Suppressor macrophage (primary cell): Measurements from ENCODE around the gene PRKCA.
"Not testable (repeated sequence)": the region's sequence is repeated elsewhere in the genome, so short reads cannot be mapped to it uniquely, and the experiment has no call there.

ENCODE experiments used
- DNase-seq, 4 experiments: peaks; one replicate each; pipeline ENCODE4 v3.0.0-alpha.2; 2020 to 2022

PRKCA gene

GRCh38 chr17:66441101-66441661 is 138.8 kb downstream of the PRKCA start:
- DNase-seq = peak in 3 of 4 experiments; percentile 56 to 73 (median 63)

- DNase-seq = no peak
These were observed 140.8 kb downstream of the PRKCA start for GRCh38 chr17:66443166-66443565.

GRCh38 chr17:66443606-66444005 is 141.2 kb downstream of the PRKCA start:
- no peak for DNase-seq

- DNase-seq = no peak
These were observed 141.6 kb downstream of the PRKCA start for GRCh38 chr17:66444031-66444430.

- DNase-seq = no peak
These were observed 142.8 kb downstream of the PRKCA start for GRCh38 chr17:66445229-66445628.

GRCh38 chr17:66446419-66446818 is 144.0 kb downstream of the PRKCA start:
- DNase-seq = no peak

GRCh38 chr17:66447159-66447558 is 144.7 kb downstream of the PRKCA start:
- no peak for DNase-seq

GRCh38 chr17:66448026-66448639 is 145.7 kb downstream of the PRKCA start:
- DNase-seq = no peak

GRCh38 chr17:66449418-66449977 is 147.1 kb downstream of the PRKCA start:
- DNase-seq = no peak

- no peak for DNase-seq
These were observed 147.8 kb downstream of the PRKCA start for GRCh38 chr17:66450008-66450851.

GRCh38 chr17:66450852-66451158 is 148.4 kb downstream of the PRKCA start:
- no peak for DNase-seq

GRCh38 chr17:66451188-66452149 is 149.1 kb downstream of the PRKCA start:
- peak in 1 of 4 experiments; percentile 29 for DNase-seq

GRCh38 chr17:66455060-66455459 is 152.6 kb downstream of the PRKCA start:
- DNase-seq = no peak

- not testable (repeated sequence) for DNase-seq
These were observed 155.1 kb downstream of the PRKCA start for GRCh38 chr17:66457499-66457898.

- no peak for DNase-seq
These were observed 156.4 kb downstream of the PRKCA start for GRCh38 chr17:66458782-66459181.

GRCh38 chr17:66459811-66460270 is 157.4 kb downstream of the PRKCA start:
- peak; percentile 90 to 98 (median 94) for DNase-seq

- no peak for DNase-seq
These were observed 158.1 kb downstream of the PRKCA start for GRCh38 chr17:66460558-66460957.

- peak in 3 of 4 experiments; percentile 17 to 49 (median 45) for DNase-seq
These were observed 159.1 kb downstream of the PRKCA start for GRCh38 chr17:66461343-66461995.

GRCh38 chr17:66462010-66462409 is 159.6 kb downstream of the PRKCA start:
- DNase-seq = peak; percentile 68 to 82 (median 78)

- DNase-seq = no peak
These were observed 162.5 kb downstream of the PRKCA start for GRCh38 chr17:66464921-66465320.

GRCh38 chr17:66465701-66466100 is 163.3 kb downstream of the PRKCA start:
- DNase-seq = no peak
